HG02885 (cell line): ENCODE measurements around the gene DDX47.
"Not testable (repeated sequence)": the region's sequence is repeated elsewhere in the genome, so short reads cannot be mapped to it uniquely, and the experiment has no call there.

Experiments used
- ATAC-seq: cut with Tn5 transposase; IDR thresholded peaks from one replicate; pipeline ENCODE4 v1.9.1; 2021; ENCODE audit warnings: mild to moderate bottlenecking; ENCODE audit not compliant: unreplicated experiment, poor library complexity

The DDX47 gene

GRCh38 chr12:12819752-12820311 lies 6.7 kb downstream of the DDX47 start:
- no peak for ATAC-seq

- ATAC-seq, result not testable (repeated sequence)
These were observed 7.2 kb downstream of the DDX47 start for GRCh38 chr12:12820376-12820775.

- peak; percentile 76 for ATAC-seq
These were observed 8.8 kb downstream of the DDX47 start for GRCh38 chr12:12821975-12822374.

- no peak for ATAC-seq
These were observed 9.7 kb downstream of the DDX47 start for GRCh38 chr12:12822886-12823285.

GRCh38 chr12:12823300-12823699 lies 10.2 kb downstream of the DDX47 start:
- no peak for ATAC-seq

- ATAC-seq, result no peak
These were observed 10.7 kb downstream of the DDX47 start for GRCh38 chr12:12823811-12824210.

GRCh38 chr12:12835378-12836146 lies 22.4 kb downstream of the DDX47 start:
- ATAC-seq, result no peak

GRCh38 chr12:12836571-12836970 lies 23.4 kb downstream of the DDX47 start:
- no peak for ATAC-seq

GRCh38 chr12:12837025-12837812 lies 24.1 kb downstream of the DDX47 start:
- ATAC-seq, result peak; percentile 60

GRCh38 chr12:12837813-12838153 lies 24.6 kb downstream of the DDX47 start:
- no peak for ATAC-seq

GRCh38 chr12:12839003-12839395 lies 25.9 kb downstream of the DDX47 start:
- no peak for ATAC-seq

GRCh38 chr12:12839439-12839838 lies 26.3 kb downstream of the DDX47 start:
- ATAC-seq, result not testable (repeated sequence)

- ATAC-seq, result no peak
These were observed 26.9 kb downstream of the DDX47 start for GRCh38 chr12:12839873-12840579.

GRCh38 chr12:12840580-12840899 lies 27.4 kb downstream of the DDX47 start:
- ATAC-seq, result no peak

- ATAC-seq, result not testable (repeated sequence)
These were observed 28.3 kb downstream of the DDX47 start for GRCh38 chr12:12841428-12841827.

GRCh38 chr12:12845794-12846243 lies 32.7 kb downstream of the DDX47 start:
- no peak for ATAC-seq

GRCh38 chr12:12846780-12847179 lies 33.6 kb downstream of the DDX47 start:
- ATAC-seq, result not testable (repeated sequence)

GRCh38 chr12:12853435-12853834 lies 40.3 kb downstream of the DDX47 start:
- no peak for ATAC-seq

- ATAC-seq, result no peak
These were observed 46.5 kb downstream of the DDX47 start for GRCh38 chr12:12859690-12860089.

GRCh38 chr12:12864243-12864642 lies 51.1 kb downstream of the DDX47 start:
- ATAC-seq, result no peak
